Activated CD4-positive, alpha-beta memory T cell treated with anti-CD3 and anti-CD28 coated beads, Interleukin-2, amount 10 ng/mL, durations not matched to agents 7 days and 5 days (primary cell): ENCODE results near the gene FAM171A1. TPM values are rescaled to one million over a fixed set of nuclear protein-coding genes. Genes with fewer than 3 reads are reported as not detected.

Source experiments
- CTCF ChIA-PET: fragments of 350-600 bp; sonication (Branson Sonifier 250); formaldehyde crosslinking; loops from one replicate; lab custom pipeline; 2021; ENCODE audit warnings: antibody characterized with exemption, inconsistent platforms; lab: Charles Lee
- POLR2A ChIA-PET: fragments of 350-600 bp; sonication (Branson Sonifier 250); formaldehyde crosslinking; loops from one replicate; lab custom pipeline; 2021; ENCODE audit warnings: antibody characterized with exemption; lab: Charles Lee
- DNase-seq: peaks from one replicate; pipeline ENCODE4 v3.0.0-alpha.2; 2020
- H3K27ac Mint-ChIP-seq: one replicate; pipeline ENCODE4 v1.8.0; 2021; ENCODE audit warnings: mild to moderate bottlenecking, mixed read lengths
- H3K27me3 Mint-ChIP-seq: one replicate; pipeline ENCODE4 v1.8.0; 2021; ENCODE audit warnings: mixed read lengths
- H3K36me3 Mint-ChIP-seq: one replicate; pipeline ENCODE4 v1.8.0; 2021; ENCODE audit warnings: low read depth, mixed read lengths
- H3K4me1 Mint-ChIP-seq: one replicate; pipeline ENCODE4 v1.8.0; 2021; ENCODE audit warnings: mixed read lengths
- H3K4me3 Mint-ChIP-seq: one replicate; pipeline ENCODE4 v1.8.0; 2021; ENCODE audit warnings: mild to moderate bottlenecking, mixed read lengths
- H3K9me3 Mint-ChIP-seq: one replicate; pipeline ENCODE4 v1.8.0; 2021; ENCODE audit warnings: mixed read lengths
- total RNA-seq, 2 experiments: library from RNA; stranded (reverse); gene quantifications; one replicate each; pipeline ENCODE4 v1.2.3, GENCODE V29; 2021

FAM171A1 gene
- total RNA-seq, 2 experiments from 2014 or later = 6.0 to 6.8 TPM

DNA sequence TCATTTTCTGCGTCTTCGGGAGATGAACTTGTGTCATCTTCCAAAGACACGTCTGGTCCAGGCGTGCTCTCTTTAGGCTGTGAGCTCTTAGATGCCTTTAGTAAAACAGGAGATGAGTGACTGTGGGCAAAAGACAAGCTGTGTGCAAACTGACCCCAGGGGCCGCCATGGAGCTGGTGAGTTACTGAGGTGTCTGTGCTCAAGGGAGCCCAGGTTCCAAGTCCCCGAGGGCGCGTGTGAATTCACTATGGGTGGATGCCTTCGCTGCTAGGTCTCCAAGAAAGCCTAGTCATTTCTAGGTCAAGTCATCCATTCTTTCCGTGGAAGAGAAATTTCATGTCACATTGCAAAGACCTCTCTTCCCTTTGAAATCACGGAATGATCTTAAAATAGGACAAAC lies 118.7 kb downstream of the FAM171A1 start:
- Mint-ChIP-seq H3K9me3 (no peaks in the 10 kb centered on the region), H3K27me3 (peaks cover 4% of the 10 kb centered on the region), H3K36me3 (no peaks in the 10 kb centered on the region), H3K4me1 (peaks cover 28% of the 10 kb centered on the region), H3K27ac (no peak overlapping the region), H3K4me3 (no peak overlapping the region)
- no peak for DNase-seq
- CTCF ChIA-PET = interaction anchor here (1.3 kb wide), 1 partner anchor 119 kb away, joined by 3 read pairs; the partner anchor contains the start of gene FAM171A1
- POLR2A ChIA-PET = interaction anchor here (0.7 kb wide), 1 partner anchor 40 kb away, joined by 3 read pairs; no protein-coding TSS in a partner anchor

DNA sequence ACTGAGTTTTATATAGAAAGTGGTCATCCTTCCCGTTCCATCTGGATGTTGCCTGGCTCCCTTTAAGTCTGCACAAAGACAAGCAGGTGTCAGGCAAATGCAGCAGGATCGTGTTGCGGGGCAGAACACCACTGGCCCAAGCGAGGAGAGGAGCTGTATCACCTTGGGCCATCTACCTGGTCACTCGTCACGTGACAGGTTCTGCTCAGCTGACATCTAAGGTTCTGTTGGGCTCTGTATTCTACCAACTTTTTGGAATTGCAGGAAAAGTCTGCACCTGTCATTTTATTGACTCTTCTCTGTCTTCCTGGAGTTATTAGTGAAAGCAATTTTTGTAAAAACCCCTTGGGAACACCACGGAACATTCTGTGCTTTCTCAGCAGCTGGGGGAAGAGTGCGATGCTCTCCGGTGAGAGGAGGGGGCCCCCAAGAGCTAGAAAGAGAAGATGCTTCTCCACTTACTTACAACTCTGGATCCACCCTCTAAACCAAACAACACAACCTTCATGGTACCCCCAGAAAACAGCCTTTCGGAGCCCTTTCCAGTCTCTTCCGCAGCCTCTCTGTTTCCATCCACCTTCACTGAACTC lies 119.2 kb downstream of the FAM171A1 start:
- Mint-ChIP-seq H3K27me3 (peaks cover 3% of the 10 kb centered on the region), H3K36me3 (no peaks in the 10 kb centered on the region), H3K4me1 (peaks cover 28% of the 10 kb centered on the region), H3K4me3 (no peak overlapping the region), H3K9me3 (no peaks in the 10 kb centered on the region), H3K27ac (no peak overlapping the region)
- no peak for DNase-seq
- ChIA-PET CTCF (interaction anchor here (1.3 kb wide), 1 partner anchor 119 kb away, joined by 3 read pairs; the partner anchor contains the start of gene FAM171A1), POLR2A (interaction anchor here (0.7 kb wide), 1 partner anchor 39 kb away, joined by 3 read pairs; no protein-coding TSS in a partner anchor)

DNA sequence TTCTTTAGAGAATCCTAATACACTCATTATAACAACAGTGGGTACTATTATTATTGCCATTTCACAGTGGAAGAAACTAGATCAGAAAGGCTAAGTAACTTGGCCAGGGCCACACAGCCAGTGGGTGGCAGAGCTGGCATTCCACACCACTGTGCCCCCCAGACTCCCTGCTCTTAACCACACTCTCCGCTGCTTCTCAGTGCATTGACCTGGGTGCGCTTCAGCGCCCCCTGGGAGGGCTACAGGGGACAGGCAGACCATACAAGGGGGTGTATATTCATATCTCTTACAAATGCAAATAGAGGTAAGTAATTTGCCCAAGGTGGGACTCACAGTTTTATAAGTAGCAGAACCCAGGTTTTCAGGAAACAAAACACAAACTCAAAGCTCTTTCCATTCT lies 125.6 kb downstream of the FAM171A1 start:
- Mint-ChIP-seq H3K27ac (no peak overlapping the region), H3K9me3 (no peaks in the 10 kb centered on the region), H3K4me1 (peaks cover 12% of the 10 kb centered on the region), H3K4me3 (no peak overlapping the region), H3K36me3 (peaks cover 2% of the 10 kb centered on the region), H3K27me3 (no peaks in the 10 kb centered on the region)
- ChIA-PET CTCF (interaction anchor here (1.0 kb wide), 1 partner anchor 14 kb away, joined by 3 read pairs; no protein-coding TSS in a partner anchor), POLR2A (no interaction called here)
- no peak for DNase-seq

DNA sequence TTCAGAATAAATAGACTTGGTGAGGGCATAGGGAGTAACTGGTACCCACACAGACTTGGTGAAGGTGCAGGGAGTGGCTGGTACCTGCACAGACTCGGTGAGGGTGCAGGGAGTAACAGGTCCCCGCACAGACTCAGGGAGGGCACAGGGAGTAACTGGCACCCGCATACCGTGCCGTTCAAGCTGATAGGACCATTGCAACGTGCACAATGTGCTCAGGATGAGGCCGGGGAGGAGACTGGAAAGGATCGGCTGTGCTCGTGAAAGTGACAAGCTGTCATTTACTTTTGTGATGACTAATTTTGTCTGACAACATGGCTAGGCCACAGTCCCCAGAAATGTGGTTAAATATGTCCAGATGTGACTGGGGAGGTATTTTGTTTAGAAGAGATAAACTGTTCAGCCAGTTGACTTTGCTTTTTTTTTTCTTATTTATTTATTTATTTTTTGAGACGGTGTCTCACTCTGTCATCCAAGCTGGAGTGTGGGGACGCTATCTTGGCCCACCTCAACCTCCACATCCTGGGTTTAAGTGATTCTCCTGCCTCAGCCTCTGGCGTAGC lies 126.4 kb downstream of the FAM171A1 start:
- ChIA-PET CTCF (interaction anchor here (0.6 kb wide), 1 partner anchor 80 kb away, joined by 4 read pairs; no protein-coding TSS in a partner anchor), POLR2A (interaction anchor here (1.1 kb wide), 1 partner anchor 12 kb away, joined by 3 read pairs; no protein-coding TSS in a partner anchor)
- Mint-ChIP-seq H3K4me1 (peaks cover 12% of the 10 kb centered on the region), H3K27me3 (no peaks in the 10 kb centered on the region), H3K27ac (no peak overlapping the region), H3K9me3 (no peaks in the 10 kb centered on the region), H3K36me3 (peaks cover 2% of the 10 kb centered on the region), H3K4me3 (no peak overlapping the region)
- DNase-seq = peak; percentile 25

DNA sequence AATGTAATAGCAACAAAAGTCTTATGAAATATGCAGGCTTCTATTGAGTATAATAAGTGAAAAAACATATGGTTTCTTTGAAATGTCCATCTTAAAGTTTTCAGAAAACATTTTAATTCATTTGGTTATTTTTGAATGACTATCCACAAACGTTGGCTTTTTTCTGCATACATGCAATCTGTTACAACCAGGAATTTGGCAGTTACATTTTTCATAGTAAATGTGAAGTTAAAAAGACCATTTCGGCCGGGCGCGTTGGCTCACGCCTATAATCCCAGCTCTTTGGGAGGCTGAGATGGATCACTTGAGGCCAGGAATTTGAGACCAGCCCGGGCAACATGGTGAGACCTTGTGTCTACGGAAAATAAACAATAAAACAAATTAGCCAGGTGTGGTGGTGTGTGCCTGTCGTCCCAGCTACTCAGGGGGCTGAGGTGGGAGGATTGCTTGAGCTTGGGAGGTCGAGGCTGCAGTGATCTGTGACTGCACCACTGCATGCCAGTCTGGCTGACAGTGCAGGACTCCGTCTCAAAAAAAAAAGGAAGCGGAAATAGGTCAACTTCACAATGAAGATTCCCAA lies 128.7 kb downstream of the FAM171A1 start:
- Mint-ChIP-seq H3K9me3 (no peaks in the 10 kb centered on the region), H3K27me3 (no peaks in the 10 kb centered on the region), H3K36me3 (peaks cover 2% of the 10 kb centered on the region), H3K4me3 (no peak overlapping the region), H3K4me1 (peaks cover 15% of the 10 kb centered on the region), H3K27ac (no peak overlapping the region)
- no peak for DNase-seq
- ChIA-PET CTCF (no interaction called here), POLR2A (no interaction called here)

DNA sequence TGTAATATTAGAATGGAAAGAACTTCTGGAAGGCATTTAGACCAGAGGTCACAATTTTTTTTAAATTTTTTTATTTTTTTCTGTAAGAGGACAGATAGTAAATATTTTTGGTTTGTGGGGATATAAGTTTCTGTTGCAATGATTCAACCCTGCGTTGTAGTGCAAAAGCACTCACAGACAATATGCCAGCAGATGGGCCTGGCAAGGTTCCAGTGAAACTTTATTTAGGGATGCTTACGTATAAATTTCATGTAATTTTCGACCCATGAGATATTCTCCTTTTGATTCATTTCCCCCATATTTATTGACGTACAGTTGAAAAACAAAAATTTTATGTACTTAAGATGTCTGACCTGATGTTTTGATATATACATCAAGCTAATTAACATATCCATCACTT lies 129.8 kb downstream of the FAM171A1 start:
- H3K9me3 Mint-ChIP-seq = no peaks in the 10 kb centered on the region
- peaks cover 15% of the 10 kb centered on the region for H3K4me1 Mint-ChIP-seq
- H3K27me3 Mint-ChIP-seq = no peaks in the 10 kb centered on the region
- H3K36me3 Mint-ChIP-seq = no peaks in the 10 kb centered on the region
- no peak overlapping the region for H3K27ac Mint-ChIP-seq
- H3K4me3 Mint-ChIP-seq = no peak overlapping the region
- DNase-seq = no peak
- ChIA-PET CTCF (no interaction called here), POLR2A (no interaction called here)

DNA sequence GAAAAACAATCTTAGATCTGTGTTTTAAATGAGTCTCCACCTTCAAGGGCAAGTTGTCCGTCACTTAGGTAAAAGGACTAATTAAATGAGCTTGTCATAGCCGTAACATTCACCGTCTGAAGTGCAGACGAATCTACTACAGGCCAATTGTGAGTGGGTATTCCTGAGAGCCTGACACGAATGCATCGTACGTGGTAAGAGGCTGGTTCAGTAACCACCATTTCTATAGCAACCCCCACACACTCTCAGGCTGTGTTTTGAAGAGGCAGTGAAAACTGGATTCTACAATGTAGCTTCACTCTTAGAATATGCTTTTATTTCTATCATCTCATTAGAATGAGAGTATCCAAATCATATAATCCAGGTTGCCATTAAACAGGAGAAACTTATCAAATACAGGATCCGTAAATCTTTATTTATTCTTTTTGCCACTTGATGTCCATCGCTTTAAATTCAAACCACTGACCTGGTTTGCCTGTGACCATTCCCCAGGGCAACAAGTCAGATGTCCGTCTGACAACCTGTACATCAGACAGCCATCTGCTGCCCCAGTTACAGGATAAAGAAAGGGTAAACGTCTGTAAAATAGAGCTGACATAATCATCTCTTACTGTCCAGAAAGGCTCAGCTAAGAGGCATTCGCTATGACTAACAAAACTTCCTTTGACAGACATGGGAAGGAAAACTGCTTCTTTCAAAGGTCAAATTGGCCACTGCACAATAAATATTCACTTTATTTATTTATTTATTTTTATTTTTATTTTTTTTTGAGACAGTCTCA lies 132.3 kb downstream of the FAM171A1 start:
- Mint-ChIP-seq H3K4me1 (peaks cover 2% of the 10 kb centered on the region), H3K4me3 (no peak overlapping the region), H3K9me3 (no peaks in the 10 kb centered on the region), H3K27ac (no peak overlapping the region), H3K36me3 (no peaks in the 10 kb centered on the region), H3K27me3 (no peaks in the 10 kb centered on the region)
- ChIA-PET POLR2A (interaction anchor here (1.2 to 1.3 kb wide), 2 partner anchors 16 to 72 kb away, joined by 3 read pairs; no protein-coding TSS in a partner anchor), CTCF (no interaction called here)
- DNase-seq = no peak

DNA sequence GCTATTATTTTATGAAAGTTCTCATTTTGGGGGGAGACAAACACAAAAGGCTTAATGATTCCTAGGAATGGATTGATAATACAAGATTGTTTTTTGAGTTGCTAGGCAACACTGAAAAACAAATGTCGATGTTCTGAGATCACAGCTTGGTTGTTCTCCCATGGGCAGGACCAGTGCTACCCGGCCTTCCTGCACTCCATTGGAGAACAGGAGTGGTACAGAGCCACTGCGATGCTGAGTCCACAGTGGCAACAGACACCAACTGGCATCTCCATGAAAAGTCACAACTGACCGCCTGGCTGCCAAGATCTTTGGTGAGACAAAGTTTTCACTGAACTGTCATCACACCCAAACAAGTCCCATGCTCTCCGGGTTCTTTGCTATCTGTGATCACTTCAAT lies 133.7 kb downstream of the FAM171A1 start:
- no peaks in the 10 kb centered on the region for H3K27me3 Mint-ChIP-seq
- ChIA-PET CTCF (no interaction called here), POLR2A (no interaction called here)
- peaks cover 2% of the 10 kb centered on the region for H3K4me1 Mint-ChIP-seq
- no peaks in the 10 kb centered on the region for H3K9me3 Mint-ChIP-seq
- no peak overlapping the region for H3K27ac Mint-ChIP-seq
- H3K36me3 Mint-ChIP-seq = no peaks in the 10 kb centered on the region
- DNase-seq = no peak
- no peak overlapping the region for H3K4me3 Mint-ChIP-seq

DNA sequence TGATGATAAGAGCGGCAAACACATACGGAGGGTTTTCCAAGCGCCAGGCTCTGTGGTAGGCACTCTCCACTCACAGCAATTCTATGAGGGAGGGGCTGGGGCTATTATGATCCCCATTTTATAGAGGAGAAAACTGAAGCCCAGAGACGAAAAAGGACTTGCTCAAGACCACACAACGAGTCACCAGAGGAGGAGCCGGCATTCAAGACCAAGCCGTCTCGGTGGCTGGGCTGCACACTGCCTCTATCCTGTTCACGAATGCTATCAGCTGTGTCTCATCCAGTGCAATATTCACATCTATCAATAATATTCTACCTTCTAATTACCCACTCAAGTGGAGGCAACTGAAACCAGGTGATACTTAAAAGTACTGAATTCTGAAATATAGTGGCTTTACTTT lies 134.7 kb downstream of the FAM171A1 start:
- no peak overlapping the region for H3K27ac Mint-ChIP-seq
- ChIA-PET POLR2A (interaction anchor here (1.0 kb wide), 1 partner anchor 81 kb away, joined by 3 read pairs; no protein-coding TSS in a partner anchor), CTCF (no interaction called here)
- H3K4me3 Mint-ChIP-seq = no peak overlapping the region
- no peaks in the 10 kb centered on the region for H3K36me3 Mint-ChIP-seq
- H3K27me3 Mint-ChIP-seq = no peaks in the 10 kb centered on the region
- no peaks in the 10 kb centered on the region for H3K9me3 Mint-ChIP-seq
- peaks cover 2% of the 10 kb centered on the region for H3K4me1 Mint-ChIP-seq
- DNase-seq = no peak

DNA sequence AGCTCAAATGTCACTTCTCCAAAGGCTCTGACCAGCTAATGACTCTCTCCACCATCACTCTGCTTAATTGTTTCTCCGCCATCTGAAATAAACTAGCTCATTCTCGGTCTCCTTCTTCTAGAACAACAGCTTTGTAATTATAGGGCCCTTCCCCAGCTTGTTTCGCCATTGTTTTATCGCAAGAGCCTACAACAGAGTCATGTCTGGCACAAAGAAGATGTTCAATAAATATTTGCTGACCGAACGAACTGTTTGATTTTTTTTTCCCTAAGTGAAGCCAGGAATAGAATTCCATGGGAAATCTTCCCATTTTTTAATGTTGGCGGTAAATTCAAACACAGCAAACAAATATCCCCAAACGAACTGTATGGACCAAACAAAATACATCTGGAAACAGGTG lies 138.8 kb downstream of the FAM171A1 start:
- H3K4me1 Mint-ChIP-seq = no peaks in the 10 kb centered on the region
- ChIA-PET CTCF (interaction anchor here (0.9 kb wide), 1 partner anchor 187 kb away, joined by 3 read pairs; no protein-coding TSS in a partner anchor), POLR2A (no interaction called here)
- peaks cover 3% of the 10 kb centered on the region for H3K9me3 Mint-ChIP-seq
- no peaks in the 10 kb centered on the region for H3K27me3 Mint-ChIP-seq
- H3K4me3 Mint-ChIP-seq = no peak overlapping the region
- H3K27ac Mint-ChIP-seq = no peak overlapping the region
- no peak for DNase-seq
- no peaks in the 10 kb centered on the region for H3K36me3 Mint-ChIP-seq

DNA sequence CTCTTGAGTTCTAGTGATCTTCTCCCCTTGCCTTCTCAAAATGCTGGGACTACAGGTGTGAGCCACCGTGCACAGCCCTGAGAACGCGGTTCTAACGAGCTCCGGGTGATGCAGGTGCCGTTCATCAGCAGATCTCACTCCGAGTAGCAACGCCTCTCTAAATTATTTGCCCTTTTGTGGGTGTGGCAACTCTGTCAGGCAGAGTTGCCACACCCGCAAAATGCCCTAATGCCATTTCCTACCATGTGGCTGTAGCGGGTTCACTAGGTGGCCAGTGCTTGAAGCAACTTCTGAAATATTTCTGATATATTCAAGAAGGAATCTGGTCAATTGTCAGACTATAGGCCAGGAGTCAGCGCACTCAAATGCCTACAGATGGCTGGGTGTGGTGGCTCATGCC lies 139.7 kb downstream of the FAM171A1 start:
- Mint-ChIP-seq H3K27ac (no peak overlapping the region), H3K4me1 (no peaks in the 10 kb centered on the region), H3K9me3 (peaks cover 3% of the 10 kb centered on the region), H3K27me3 (no peaks in the 10 kb centered on the region), H3K36me3 (no peaks in the 10 kb centered on the region), H3K4me3 (no peak overlapping the region)
- ChIA-PET CTCF (interaction anchor here (1.2 kb wide), 1 partner anchor 14 kb away, joined by 3 read pairs; no protein-coding TSS in a partner anchor), POLR2A (no interaction called here)
- DNase-seq = no peak

DNA sequence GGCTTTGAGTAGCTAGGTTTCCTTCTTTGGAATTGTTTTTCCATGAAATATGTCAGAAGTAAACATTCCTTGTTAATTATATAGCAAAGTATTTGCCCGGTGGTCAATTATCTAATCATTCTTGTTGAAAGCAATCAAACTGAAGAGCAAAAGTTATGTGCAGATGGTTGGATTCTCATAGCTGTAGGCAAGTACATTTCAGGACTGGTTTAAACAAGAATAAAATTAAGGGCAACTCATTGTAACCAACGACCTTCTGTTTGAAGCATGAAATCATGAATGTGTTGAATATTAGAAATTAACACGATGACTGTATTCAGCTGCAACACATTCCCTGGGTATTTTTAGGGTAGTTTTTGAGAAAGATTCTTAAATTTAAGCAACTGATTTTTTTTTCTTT lies 140.8 kb downstream of the FAM171A1 start:
- CTCF ChIA-PET = no interaction called here
- Mint-ChIP-seq H3K27ac (no peak overlapping the region), H3K4me1 (no peaks in the 10 kb centered on the region), H3K27me3 (no peaks in the 10 kb centered on the region), H3K36me3 (no peaks in the 10 kb centered on the region), H3K4me3 (no peak overlapping the region), H3K9me3 (peaks cover 3% of the 10 kb centered on the region)
- DNase-seq = no peak
- POLR2A ChIA-PET = no interaction called here

DNA sequence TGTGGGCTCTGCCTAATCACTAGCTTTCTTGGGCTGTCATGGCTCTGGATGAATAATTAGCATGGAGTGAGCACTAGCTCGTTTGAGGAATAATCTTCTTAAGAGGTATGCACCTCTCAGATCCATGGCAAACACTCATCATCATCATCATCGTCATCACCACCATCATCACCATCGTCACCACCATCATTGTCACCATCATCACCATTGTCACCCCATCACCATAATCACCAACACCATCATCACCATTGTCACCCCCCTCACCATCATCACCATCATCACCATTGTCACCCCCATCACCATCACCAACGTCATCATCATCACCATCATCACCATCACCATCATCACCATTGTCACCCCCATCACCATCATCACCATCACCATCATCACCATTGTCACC lies 141.8 kb downstream of the FAM171A1 start:
- Mint-ChIP-seq H3K9me3 (peaks cover 10% of the 10 kb centered on the region), H3K4me1 (no peaks in the 10 kb centered on the region), H3K4me3 (no peak overlapping the region), H3K27me3 (no peaks in the 10 kb centered on the region), H3K27ac (no peak overlapping the region), H3K36me3 (peaks cover 5% of the 10 kb centered on the region)
- ChIA-PET POLR2A (no interaction called here), CTCF (no interaction called here)
- DNase-seq = no peak
